Endothelial cell of umbilical vein (primary cell): ENCODE measurements around the gene SLC38A9. TPM values are rescaled to one million over a fixed set of nuclear protein-coding genes. Genes with fewer than 3 reads are reported as not detected.

Experiments
- BruUV-seq: library from RNA; stranded (reverse); fragments of 400-500 nt; replicated peaks from 2 replicates; lab custom pipeline; 2021; lab: Mats Ljungman, UMichigan
- CTCF ChIA-PET: fragments of 300-600, 350-600 bp; sonication (Branson Sonifier 250); formaldehyde crosslinking; loops from one replicate; lab custom pipeline; 2021; ENCODE audit warnings: antibody characterized with exemption, inconsistent platforms; lab: Charles Lee
- POLR2A ChIA-PET: fragments of 300-600, 350-600 bp; sonication (Branson Sonifier 250); formaldehyde crosslinking; loops from one replicate; lab custom pipeline; 2021; ENCODE audit warnings: antibody characterized with exemption, inconsistent platforms; lab: Charles Lee
- DNase-seq: peaks from one replicate; pipeline ENCODE4 v3.0.0-alpha.2; 2011; ENCODE audit warnings: low read depth, low spot score
- FAIRE-seq: peaks from 2 replicates; lab custom pipeline; 2011; peaks lifted over from hg19 to GRCh38; lab: Jason Lieb, UNC
- H2AFZ ChIP-seq: 2 replicates; pipeline ENCODE4 v1.6.0; 2012; ENCODE audit warnings: low read depth, low read length, control low read depth, inconsistent platforms
- H3K27ac ChIP-seq: 2 replicates; pipeline ENCODE4 v1.5.1; 2011; ENCODE audit warnings: low read depth, mild to moderate bottlenecking, control low read depth, low read length, moderate library complexity; ENCODE audit not compliant: insufficient read depth
- H3K27me3 ChIP-seq, 2 experiments: 2 replicates each; pipeline versions ENCODE4 v1.6.0 to v1.6.1; 2011; ENCODE audit warnings: low read length in 2 of 2, mixed read lengths in 1 of 2; ENCODE audit not compliant: control insufficient read depth in 2 of 2, insufficient read depth in 2 of 2
- H3K36me3 ChIP-seq, 2 experiments: 2 replicates in 1 of 2; 3 replicates in 1 of 2; pipeline ENCODE4 v1.5.1; 2011; ENCODE audit warnings: low read length in 2 of 2, mild to moderate bottlenecking in 1 of 2, moderate library complexity in 1 of 2; ENCODE audit not compliant: control insufficient read depth in 2 of 2, insufficient read depth in 2 of 2; ENCODE audit errors: extremely low read depth in 1 of 2
- H3K4me1 ChIP-seq: 3 replicates; pipeline ENCODE4 v1.5.1; 2011; ENCODE audit warnings: mild to moderate bottlenecking, low read length; ENCODE audit not compliant: control insufficient read depth, insufficient read depth; ENCODE audit errors: extremely low read depth
- H3K4me2 ChIP-seq: 2 replicates; pipeline ENCODE4 v1.6.1; 2011; ENCODE audit warnings: low read length, control low read depth, mixed read lengths; ENCODE audit not compliant: insufficient read depth
- H3K4me3 ChIP-seq, 3 experiments: fragments of 200-600 bp in 1 of 3; sonication (generic), shearing (Covaris generic) in 1 of 3; replicated peaks in 1 of 3; 2 replicates each; pipeline ENCODE4 v1.5.1; 2011 to 2016; ENCODE audit warnings: control low read depth in 3 of 3, low read length in 3 of 3, mild to moderate bottlenecking in 2 of 3, inconsistent platforms in 1 of 3, low read depth in 1 of 3, moderate library complexity in 1 of 3; ENCODE audit not compliant: insufficient read depth in 1 of 3
- H3K79me2 ChIP-seq: 2 replicates; pipeline ENCODE4 v1.6.0; 2012; ENCODE audit warnings: low read length, inconsistent platforms; ENCODE audit not compliant: control insufficient read depth, insufficient read depth
- H3K9ac ChIP-seq: replicated peaks from 2 replicates; pipeline ENCODE3; 2011; ENCODE audit warnings: low read length, control low read depth; ENCODE audit not compliant: insufficient read depth; ENCODE audit errors: extremely low read depth
- H3K9me1 ChIP-seq: replicated peaks from 3 replicates; pipeline ENCODE4 v1.6.0; 2011; ENCODE audit warnings: mild to moderate bottlenecking, low read length; ENCODE audit not compliant: control insufficient read depth, insufficient read depth; ENCODE audit errors: extremely low read depth
- H3K9me3 ChIP-seq: replicated peaks from 2 replicates; pipeline ENCODE4 v1.5.1; 2012; ENCODE audit warnings: low read length, inconsistent platforms; ENCODE audit not compliant: control insufficient read depth, insufficient read depth
- H4K20me1 ChIP-seq: replicated peaks from 2 replicates; pipeline ENCODE3; 2011; ENCODE audit warnings: mild to moderate bottlenecking, low read length; ENCODE audit not compliant: control insufficient read depth, insufficient read depth; ENCODE audit errors: extremely low read depth
- EZH2 ChIP-seq: IDR thresholded peaks from 2 replicates; pipeline ENCODE4 v1.6.1; 2012; ENCODE audit warnings: borderline replicate concordance, low read depth, mild to moderate bottlenecking, moderate library complexity, low read length, inconsistent platforms; ENCODE audit not compliant: severe bottlenecking
- FOS ChIP-seq: IDR thresholded peaks from 2 replicates; pipeline ENCODE4 v1.6.1; 2011; ENCODE audit warnings: mild to moderate bottlenecking, low read length, moderate library complexity, borderline replicate concordance; ENCODE audit not compliant: insufficient read depth
- GATA2 ChIP-seq: IDR thresholded peaks from 2 replicates; pipeline ENCODE4 v1.7.0; 2011; ENCODE audit warnings: low read depth, mild to moderate bottlenecking, moderate library complexity, mixed read lengths, low read length; ENCODE audit not compliant: insufficient read length, insufficient read depth
- JUN ChIP-seq: IDR thresholded peaks from 2 replicates; pipeline ENCODE4 v1.6.1; 2011; ENCODE audit warnings: borderline replicate concordance, low read depth; ENCODE audit not compliant: insufficient read length, insufficient read depth
- MYC ChIP-seq: IDR thresholded peaks from one replicate; pipeline ENCODE4 v1.6.1; 2011; ENCODE audit warnings: mild to moderate bottlenecking, low read depth, low read length
- POLR2A ChIP-seq: IDR thresholded peaks from 2 replicates; pipeline ENCODE4 v1.6.1; 2012; ENCODE audit warnings: low read depth, mild to moderate bottlenecking, control low read depth, low read length
- POLR2AphosphoS5 ChIP-seq: IDR thresholded peaks from 2 replicates; pipeline ENCODE4 v1.6.1; 2012; ENCODE audit warnings: low read depth, mild to moderate bottlenecking, control low read depth, low read length, moderate library complexity; ENCODE audit not compliant: insufficient read depth
- dilution Hi-C: fragments of 300-500 bp; cut with MboI; formaldehyde crosslinking; loops from one replicate; pipeline ENCODE4 v1.15.0; 2019; ENCODE audit warnings: low sequenced_read_pairs; ENCODE audit not compliant: extremely low pct_ligation_motif_present
- intact Hi-C: fragments of 100-400 bp; cut with micrococcal nuclease; formaldehyde crosslinking; loops from one replicate; pipeline ENCODE4 v1.10.0; 2022
- polyA plus RNA-seq, 4 experiments: library from polyadenylated mRNA; depleted of rRNA in 3 of 4; stranded (reverse) in 3 of 4; unstranded in 1 of 4; fragments of >200 nt; gene quantifications; 2 replicates each; pipeline versions ENCODE4 v1.2.1 to v1.2.3, GENCODE V29; 2011 to 2012; ENCODE audit warnings: missing spikeins in 1 of 4
- total RNA-seq: library from RNA; stranded (reverse); gene quantifications from 2 replicates; pipeline ENCODE4 v1.2.3, GENCODE V29; 2021
- TF ChIP-seq, protein P1 (sequence below): IDR thresholded peaks from 2 replicates; pipeline ENCODE4 v1.6.1; 2011; ENCODE audit not compliant: insufficient read depth, insufficient read length
- TF ChIP-seq, protein P2 (sequence below), 2 donors: IDR thresholded peaks; 1 replicate in 1 of 2; 2 replicates in 1 of 2; pipeline ENCODE4 v1.5.1; 2011; ENCODE audit warnings: low read length in 2 of 2, mild to moderate bottlenecking in 2 of 2, moderate library complexity in 2 of 2, control low read depth in 1 of 2, inconsistent platforms in 1 of 2, low read depth in 1 of 2; ENCODE audit not compliant: insufficient read depth in 1 of 2; ENCODE audit errors: extremely low read depth in 1 of 2

The SLC38A9 gene
- total and polyA plus RNA-seq, 2 donors (not counting 3 experiments of a cell fraction or from before 2014, with no cell fraction given), result 14.1 to 24.9 TPM

DNA sequence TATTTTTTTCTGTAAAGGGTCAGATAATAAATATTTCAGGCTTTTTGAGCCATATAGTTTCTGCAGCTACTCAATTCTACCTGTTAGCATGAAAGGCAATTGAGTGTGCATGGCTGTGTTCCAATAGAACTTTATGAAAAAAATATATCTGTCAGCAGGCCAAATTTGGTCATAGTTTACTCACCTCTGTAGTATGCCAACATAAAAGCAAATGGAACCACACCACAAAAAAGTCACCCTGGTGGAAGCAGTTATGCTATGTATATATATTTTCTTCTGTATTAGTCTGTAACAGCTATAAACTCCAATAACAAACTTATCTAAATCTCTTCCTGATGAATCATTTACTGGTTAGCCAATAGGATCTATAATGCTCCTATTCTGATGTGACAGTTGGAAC is 3.4 kb downstream of the SLC38A9 start:
- Histone ChIP-seq H4K20me1 (no peaks in the 10 kb centered on the region), H3K9me1 (no peaks in the 10 kb centered on the region), H2AFZ (no peak overlapping the region), H3K4me3 (no peak overlapping the region), H3K9me3 (no peaks in the 10 kb centered on the region), H3K4me2 (no peak overlapping the region), H3K4me1 (peaks cover 9% of the 10 kb centered on the region), H3K9ac (no peak overlapping the region), H3K36me3 (no peaks in the 10 kb centered on the region), H3K27ac (no peak overlapping the region), H3K27me3 (no peaks in the 10 kb centered on the region), H3K79me2 (peaks cover 4% of the 10 kb centered on the region)
- DNase-seq (peak; percentile 7), FAIRE-seq (no peak)
- CTCF ChIA-PET, result interaction anchor here (3.0 kb wide), 1 partner anchor 17 kb away, joined by 14 read pairs; no protein-coding TSS in a partner anchor
- BruUV-seq, result no TSS peak
- POLR2A ChIA-PET, result no interaction called here
- intact Hi-C loops, result no loop called here
- TF ChIP-seq MYC (no peak), POLR2A (no peak), EZH2 (no peak), FOS (no peak), GATA2 (no peak), JUN (no peak), POLR2AphosphoS5 (no peak)
- TF ChIP-seq, protein P1, sequence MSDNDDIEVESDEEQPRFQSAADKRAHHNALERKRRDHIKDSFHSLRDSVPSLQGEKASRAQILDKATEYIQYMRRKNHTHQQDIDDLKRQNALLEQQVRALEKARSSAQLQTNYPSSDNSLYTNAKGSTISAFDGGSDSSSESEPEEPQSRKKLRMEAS, result no peak
- TF ChIP-seq, protein P2, sequence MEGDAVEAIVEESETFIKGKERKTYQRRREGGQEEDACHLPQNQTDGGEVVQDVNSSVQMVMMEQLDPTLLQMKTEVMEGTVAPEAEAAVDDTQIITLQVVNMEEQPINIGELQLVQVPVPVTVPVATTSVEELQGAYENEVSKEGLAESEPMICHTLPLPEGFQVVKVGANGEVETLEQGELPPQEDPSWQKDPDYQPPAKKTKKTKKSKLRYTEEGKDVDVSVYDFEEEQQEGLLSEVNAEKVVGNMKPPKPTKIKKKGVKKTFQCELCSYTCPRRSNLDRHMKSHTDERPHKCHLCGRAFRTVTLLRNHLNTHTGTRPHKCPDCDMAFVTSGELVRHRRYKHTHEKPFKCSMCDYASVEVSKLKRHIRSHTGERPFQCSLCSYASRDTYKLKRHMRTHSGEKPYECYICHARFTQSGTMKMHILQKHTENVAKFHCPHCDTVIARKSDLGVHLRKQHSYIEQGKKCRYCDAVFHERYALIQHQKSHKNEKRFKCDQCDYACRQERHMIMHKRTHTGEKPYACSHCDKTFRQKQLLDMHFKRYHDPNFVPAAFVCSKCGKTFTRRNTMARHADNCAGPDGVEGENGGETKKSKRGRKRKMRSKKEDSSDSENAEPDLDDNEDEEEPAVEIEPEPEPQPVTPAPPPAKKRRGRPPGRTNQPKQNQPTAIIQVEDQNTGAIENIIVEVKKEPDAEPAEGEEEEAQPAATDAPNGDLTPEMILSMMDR (IDR thresholded peaks at IDR 0.05; ENCODE audit: extremely low read depth in 1 of 2, insufficient read depth in 1 of 2, low read depth in 1 of 2, low read length in 2 of 2), result no peak
- dilution Hi-C loops, result no loop called here
